ENCODE data around the gene OR5T3. TPM values are rescaled to one million over a fixed set of nuclear protein-coding genes. Genes with fewer than 3 reads are reported as not detected.

OR5T3 gene
- total and polyA plus RNA-seq, 2 donors (not counting 3 experiments of a cell fraction or from before 2014, with no cell fraction given): not detected

DNA sequence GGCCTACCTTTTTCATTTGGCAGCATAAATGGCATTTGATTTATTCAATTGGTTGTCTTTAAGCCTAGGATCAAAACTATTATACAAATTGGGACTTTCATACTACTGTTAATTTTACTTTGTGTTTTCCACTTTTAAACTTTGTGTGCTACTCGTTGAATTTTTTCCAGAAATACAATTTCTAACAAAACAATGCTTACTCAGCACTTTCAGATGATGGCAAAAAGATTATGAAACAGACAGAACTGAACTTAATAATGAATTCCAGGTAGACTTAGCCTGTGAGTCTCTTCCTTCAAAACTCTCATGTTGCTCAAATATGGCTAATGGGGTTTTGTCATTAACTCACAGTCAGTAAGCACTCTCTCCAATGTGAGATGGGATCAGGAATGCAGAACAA lies 44.3 kb upstream of the OR5T3 start:
- POLR2A ChIA-PET: no interaction called here
- no peaks in the 10 kb centered on the region for H3K36me3 ChIP-seq (ENCODE audit: control insufficient read depth in 2 of 2, extremely low read depth in 1 of 2, insufficient read depth in 2 of 2, low read length in 2 of 2)
- intact Hi-C loops (cut with micrococcal nuclease): no loop called here
- H3K9me1 ChIP-seq (replicated peaks; ENCODE audit: control insufficient read depth, extremely low read depth, insufficient read depth, low read length): no peaks in the 10 kb centered on the region
- no peak overlapping the region for H3K27ac ChIP-seq (ENCODE audit: insufficient read depth, low read depth, low read length)
- H4K20me1 ChIP-seq (replicated peaks; ENCODE audit: control insufficient read depth, extremely low read depth, insufficient read depth, low read length): no peaks in the 10 kb centered on the region
- no peak for FAIRE-seq
- no peak for DNase-seq (ENCODE audit: low read depth, low spot score)
- no peak overlapping the region for H2AFZ ChIP-seq (ENCODE audit: low read depth, low read length)
- H3K79me2 ChIP-seq (ENCODE audit: control insufficient read depth, insufficient read depth, low read length): no peaks in the 10 kb centered on the region
- H3K4me3 ChIP-seq (replicated peaks in 1 of 3; ENCODE audit: insufficient read depth in 1 of 3, low read depth in 1 of 3, low read length in 3 of 3): no peak overlapping the region
- dilution Hi-C loops (cut with MboI; ENCODE audit: extremely low pct_ligation_motif_present, low sequenced_read_pairs): no loop called here
- CTCF ChIA-PET: no interaction called here
- TF ChIP-seq FOS (IDR thresholded peaks at IDR 0.05; ENCODE audit: borderline replicate concordance, insufficient read depth, low read length) (no peak), JUN (IDR thresholded peaks at IDR 0.05; ENCODE audit: borderline replicate concordance, insufficient read depth, insufficient read length, low read depth) (no peak), GATA2 (IDR thresholded peaks at IDR 0.05; ENCODE audit: insufficient read depth, insufficient read length, low read depth, low read length) (no peak), EZH2 (IDR thresholded peaks at IDR 0.05; ENCODE audit: borderline replicate concordance, low read depth, low read length, severe bottlenecking) (no peak), POLR2A (IDR thresholded peaks at IDR 0.05; ENCODE audit: low read depth, low read length) (no peak), MYC (IDR thresholded peaks at IDR 0.05; ENCODE audit: low read depth, low read length) (no peak), POLR2AphosphoS5 (IDR thresholded peaks at IDR 0.05; ENCODE audit: insufficient read depth, low read depth, low read length) (no peak)
- TF ChIP-seq, protein P1, sequence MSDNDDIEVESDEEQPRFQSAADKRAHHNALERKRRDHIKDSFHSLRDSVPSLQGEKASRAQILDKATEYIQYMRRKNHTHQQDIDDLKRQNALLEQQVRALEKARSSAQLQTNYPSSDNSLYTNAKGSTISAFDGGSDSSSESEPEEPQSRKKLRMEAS (IDR thresholded peaks at IDR 0.05; ENCODE audit: insufficient read depth, insufficient read length): no peak
- TF ChIP-seq, protein P2, sequence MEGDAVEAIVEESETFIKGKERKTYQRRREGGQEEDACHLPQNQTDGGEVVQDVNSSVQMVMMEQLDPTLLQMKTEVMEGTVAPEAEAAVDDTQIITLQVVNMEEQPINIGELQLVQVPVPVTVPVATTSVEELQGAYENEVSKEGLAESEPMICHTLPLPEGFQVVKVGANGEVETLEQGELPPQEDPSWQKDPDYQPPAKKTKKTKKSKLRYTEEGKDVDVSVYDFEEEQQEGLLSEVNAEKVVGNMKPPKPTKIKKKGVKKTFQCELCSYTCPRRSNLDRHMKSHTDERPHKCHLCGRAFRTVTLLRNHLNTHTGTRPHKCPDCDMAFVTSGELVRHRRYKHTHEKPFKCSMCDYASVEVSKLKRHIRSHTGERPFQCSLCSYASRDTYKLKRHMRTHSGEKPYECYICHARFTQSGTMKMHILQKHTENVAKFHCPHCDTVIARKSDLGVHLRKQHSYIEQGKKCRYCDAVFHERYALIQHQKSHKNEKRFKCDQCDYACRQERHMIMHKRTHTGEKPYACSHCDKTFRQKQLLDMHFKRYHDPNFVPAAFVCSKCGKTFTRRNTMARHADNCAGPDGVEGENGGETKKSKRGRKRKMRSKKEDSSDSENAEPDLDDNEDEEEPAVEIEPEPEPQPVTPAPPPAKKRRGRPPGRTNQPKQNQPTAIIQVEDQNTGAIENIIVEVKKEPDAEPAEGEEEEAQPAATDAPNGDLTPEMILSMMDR (IDR thresholded peaks at IDR 0.05; ENCODE audit: extremely low read depth in 1 of 2, insufficient read depth in 1 of 2, low read depth in 1 of 2, low read length in 2 of 2): no peak
- no peak overlapping the region for H3K9ac ChIP-seq (replicated peaks; ENCODE audit: extremely low read depth, insufficient read depth, low read length)
- H3K4me2 ChIP-seq (ENCODE audit: insufficient read depth, low read length): no peak overlapping the region
- no peaks in the 10 kb centered on the region for H3K4me1 ChIP-seq (ENCODE audit: control insufficient read depth, extremely low read depth, insufficient read depth, low read length)
- H3K9me3 ChIP-seq (replicated peaks; ENCODE audit: control insufficient read depth, insufficient read depth, low read length): no peaks in the 10 kb centered on the region
- no peaks in the 10 kb centered on the region for H3K27me3 ChIP-seq (ENCODE audit: control insufficient read depth in 2 of 2, insufficient read depth in 2 of 2, low read length in 2 of 2)
- BruUV-seq (replicated peaks): no TSS peak

Data from endothelial cell of umbilical vein (primary cell).